ENCODE results near the gene MBLAC1. TPM values are rescaled to one million over a fixed set of nuclear protein-coding genes. Genes with fewer than 3 reads are reported as not detected.

The MBLAC1 gene
- polyA plus RNA-seq (2012; ENCODE audit: insufficient read depth, insufficient read length) = 2.1 TPM

- DNase-seq (ENCODE audit: low read depth, low spot score) = peak; percentile 93
- peak within 1 kb of the TSS; percentile 92 for H3K4me3 ChIP-seq (ENCODE audit: low read length)
Observed at GRCh38 chr7:100126931-100127865, at the start of gene MBLAC1. MBLAC1 (plus strand) TSS chr7:100126967; CDS start chr7:100127396, 429 bp downstream.

GRCh38 chr7:100077205-100077604, 49.6 kb upstream of the MBLAC1 start:
- no peak for DNase-seq (ENCODE audit: low read depth, low spot score)
- no peak overlapping the region for H3K4me3 ChIP-seq (ENCODE audit: low read length)

GRCh38 chr7:100079024-100079560, 47.7 kb upstream of the MBLAC1 start:
- H3K4me3 ChIP-seq (ENCODE audit: low read length) = no peak overlapping the region
- DNase-seq (ENCODE audit: low read depth, low spot score) = no peak

- no peak for DNase-seq (ENCODE audit: low read depth, low spot score)
- peak overlapping the region; percentile 99 for H3K4me3 ChIP-seq (ENCODE audit: low read length)
Observed at GRCh38 chr7:100080907-100081534, 45.7 kb upstream of the MBLAC1 start.

GRCh38 chr7:100081535-100082102, 45.1 kb upstream of the MBLAC1 start, which contains the start of gene ZNF3:
ZNF3 (minus strand) TSS chr7:100081723; CDS start chr7:100077357, 4,366 bp downstream.
- H3K4me3 ChIP-seq (ENCODE audit: low read length) = peak within 1 kb of the TSS; percentile 99
- DNase-seq (ENCODE audit: low read depth, low spot score) = peak; percentile 98

GRCh38 chr7:100082978-100083377, 43.8 kb upstream of the MBLAC1 start:
- no peak overlapping the region for H3K4me3 ChIP-seq (ENCODE audit: low read length)
- no peak for DNase-seq (ENCODE audit: low read depth, low spot score)

- DNase-seq (ENCODE audit: low read depth, low spot score) = no peak
- no peak overlapping the region for H3K4me3 ChIP-seq (ENCODE audit: low read length)
Observed at GRCh38 chr7:100085515-100085914, 41.3 kb upstream of the MBLAC1 start.

GRCh38 chr7:100087055-100087750, 39.6 kb upstream of the MBLAC1 start:
- no peak overlapping the region for H3K4me3 ChIP-seq (ENCODE audit: low read length)
- DNase-seq (ENCODE audit: low read depth, low spot score) = no peak

- H3K4me3 ChIP-seq (ENCODE audit: low read length) = peak overlapping the region; percentile 95
- DNase-seq (ENCODE audit: low read depth, low spot score) = no peak
Observed at GRCh38 chr7:100088095-100088620, 38.6 kb upstream of the MBLAC1 start.

- peak; percentile 52 for DNase-seq (ENCODE audit: low read depth, low spot score)
Observed at GRCh38 chr7:100088621-100089457, 37.9 kb upstream of the MBLAC1 start, which contains the start of gene COPS6. COPS6 (plus strand) TSS chr7:100088969; CDS start chr7:100088991, 22 bp downstream.

GRCh38 chr7:100089458-100090196, 37.1 kb upstream of the MBLAC1 start:
- DNase-seq (ENCODE audit: low read depth, low spot score) = no peak

More at GRCh38 chr7:100088621-100089457, 37.9 kb upstream of the MBLAC1 start, which contains the start of gene COPS6:
- peak within 1 kb of the TSS; percentile 95 for H3K4me3 ChIP-seq (ENCODE audit: low read length)

GRCh38 chr7:100090527-100091410, 36.0 kb upstream of the MBLAC1 start:
- no peak for DNase-seq (ENCODE audit: low read depth, low spot score)
- no peak overlapping the region for H3K4me3 ChIP-seq (ENCODE audit: low read length)

More at GRCh38 chr7:100089458-100090196, 37.1 kb upstream of the MBLAC1 start:
- peak overlapping the region; percentile 95 for H3K4me3 ChIP-seq (ENCODE audit: low read length)

GRCh38 chr7:100091411-100092181, 35.2 kb upstream of the MBLAC1 start:
- no peak for DNase-seq (ENCODE audit: low read depth, low spot score)
- no peak overlapping the region for H3K4me3 ChIP-seq (ENCODE audit: low read length)

- no peak for DNase-seq (ENCODE audit: low read depth, low spot score)
- no peak overlapping the region for H3K4me3 ChIP-seq (ENCODE audit: low read length)
Observed at GRCh38 chr7:100093054-100093453, 33.7 kb upstream of the MBLAC1 start.

- H3K4me3 ChIP-seq (ENCODE audit: low read length) = no peak overlapping the region
- DNase-seq (ENCODE audit: low read depth, low spot score) = no peak
Observed at GRCh38 chr7:100093498-100093897, 33.3 kb upstream of the MBLAC1 start.
